GM23338 (cell line): Measurements from ENCODE around the gene NR5A2.

Experiments
- CREB1 ChIP-seq: fragments of 250-450 bp; sonication (Bioruptor Pico); IDR thresholded peaks from 2 replicates; pipeline ENCODE4 v1.5.0; 2020; ENCODE audit warnings: low read depth, mild to moderate bottlenecking, moderate library complexity
- EZH2 ChIP-seq: fragments of 200-600 bp; sonication (generic); IDR thresholded peaks from one replicate; pipeline ENCODE4 v1.8.0; 2017; ENCODE audit warnings: antibody characterized with exemption, mild to moderate bottlenecking, low read depth; ENCODE audit not compliant: unreplicated experiment
- EZH2phosphoT487 ChIP-seq: fragments of 200-600 bp; sonication (generic); IDR thresholded peaks from one replicate; pipeline ENCODE4 v1.8.1; 2018; ENCODE audit warnings: antibody characterized with exemption; ENCODE audit not compliant: unreplicated experiment
- JUNB ChIP-seq: IDR thresholded peaks from one replicate; pipeline ENCODE4 v1.6.1; 2016; ENCODE audit warnings: antibody characterized with exemption; ENCODE audit not compliant: unreplicated experiment
- NANOG ChIP-seq: IDR thresholded peaks from 2 replicates; pipeline ENCODE4 v1.6.1; 2016; ENCODE audit warnings: antibody characterized with exemption, borderline replicate concordance
- POLR2AphosphoS5 ChIP-seq: IDR thresholded peaks from 2 replicates; pipeline ENCODE4 v1.6.1; 2016; ENCODE audit warnings: antibody characterized with exemption, low read depth
- ZNF114 ChIP-seq: fragments of 250-450 bp; sonication (Bioruptor Pico); IDR thresholded peaks from 2 replicates; pipeline ENCODE4 v1.5.0; 2020; ENCODE audit warnings: mild to moderate bottlenecking, moderate library complexity
- TF ChIP-seq, protein P1 (sequence below), 2 experiments: fragments of 200-600 bp in 1 of 2; sonication (generic) in 1 of 2; conservative IDR thresholded peaks; 2 replicates each; pipeline versions ENCODE4 v1.5.1 to v1.6.1; 2016 to 2017; ENCODE audit warnings: antibody characterized with exemption in 2 of 2, low read depth in 2 of 2, mild to moderate bottlenecking in 2 of 2, moderate library complexity in 1 of 2
- TF ChIP-seq, protein P2 (sequence below): fragments of 250-450 bp; sonication (Bioruptor Pico); IDR thresholded peaks from 2 replicates; pipeline ENCODE4 v1.5.0; 2020; ENCODE audit warnings: mild to moderate bottlenecking, moderate library complexity
- TF ChIP-seq, protein P3 (sequence below): IDR thresholded peaks from 2 replicates; pipeline ENCODE4 v1.6.1; 2016; ENCODE audit warnings: antibody characterized with exemption

DNA sequence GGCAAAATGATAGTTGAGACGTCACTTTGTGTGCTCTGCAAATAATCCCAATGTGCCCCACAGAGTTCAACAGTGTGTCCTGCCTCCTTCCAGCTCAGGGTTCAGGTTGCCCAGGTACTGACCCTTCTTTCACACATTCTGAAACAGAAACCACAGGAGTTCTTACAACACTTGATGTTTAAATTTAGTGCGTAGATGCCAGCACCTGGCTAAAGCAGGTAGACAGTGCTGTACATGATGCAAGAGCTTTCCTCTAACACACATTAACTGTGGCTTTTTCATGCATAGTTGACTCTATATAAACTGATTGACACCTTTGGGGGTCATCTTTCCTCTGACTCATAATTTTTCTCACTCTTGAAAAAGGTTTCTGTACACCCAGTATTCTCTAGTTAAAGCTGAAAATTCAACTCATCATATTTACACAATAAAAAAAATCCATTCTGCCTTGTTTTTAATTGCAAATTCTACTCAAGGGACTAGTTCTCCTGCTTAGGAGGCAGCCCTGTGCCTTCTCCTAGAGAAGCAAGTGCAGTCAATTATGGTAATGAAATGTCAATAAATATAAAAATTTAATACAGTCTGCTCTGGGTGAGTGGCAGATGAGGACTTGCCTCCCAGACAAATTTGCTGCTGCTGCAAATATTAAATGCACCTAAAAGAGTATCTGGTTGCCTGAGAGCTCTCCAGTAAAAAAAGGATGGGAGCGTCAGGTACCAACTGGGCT is 91.4 kb downstream of the NR5A2 start:
- TF ChIP-seq, protein P1, sequence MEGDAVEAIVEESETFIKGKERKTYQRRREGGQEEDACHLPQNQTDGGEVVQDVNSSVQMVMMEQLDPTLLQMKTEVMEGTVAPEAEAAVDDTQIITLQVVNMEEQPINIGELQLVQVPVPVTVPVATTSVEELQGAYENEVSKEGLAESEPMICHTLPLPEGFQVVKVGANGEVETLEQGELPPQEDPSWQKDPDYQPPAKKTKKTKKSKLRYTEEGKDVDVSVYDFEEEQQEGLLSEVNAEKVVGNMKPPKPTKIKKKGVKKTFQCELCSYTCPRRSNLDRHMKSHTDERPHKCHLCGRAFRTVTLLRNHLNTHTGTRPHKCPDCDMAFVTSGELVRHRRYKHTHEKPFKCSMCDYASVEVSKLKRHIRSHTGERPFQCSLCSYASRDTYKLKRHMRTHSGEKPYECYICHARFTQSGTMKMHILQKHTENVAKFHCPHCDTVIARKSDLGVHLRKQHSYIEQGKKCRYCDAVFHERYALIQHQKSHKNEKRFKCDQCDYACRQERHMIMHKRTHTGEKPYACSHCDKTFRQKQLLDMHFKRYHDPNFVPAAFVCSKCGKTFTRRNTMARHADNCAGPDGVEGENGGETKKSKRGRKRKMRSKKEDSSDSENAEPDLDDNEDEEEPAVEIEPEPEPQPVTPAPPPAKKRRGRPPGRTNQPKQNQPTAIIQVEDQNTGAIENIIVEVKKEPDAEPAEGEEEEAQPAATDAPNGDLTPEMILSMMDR (conservative IDR thresholded peaks at IDR 0.05; ENCODE audit: low read depth in 2 of 2), result no peak
- TF ChIP-seq EZH2phosphoT487 (no peak), EZH2 (no peak), CREB1 (CRISPR knock-in tag) (no peak), POLR2AphosphoS5 (no peak), ZNF114 (CRISPR knock-in tag) (no peak), NANOG (no peak), JUNB (no peak)
- TF ChIP-seq, protein P2, sequence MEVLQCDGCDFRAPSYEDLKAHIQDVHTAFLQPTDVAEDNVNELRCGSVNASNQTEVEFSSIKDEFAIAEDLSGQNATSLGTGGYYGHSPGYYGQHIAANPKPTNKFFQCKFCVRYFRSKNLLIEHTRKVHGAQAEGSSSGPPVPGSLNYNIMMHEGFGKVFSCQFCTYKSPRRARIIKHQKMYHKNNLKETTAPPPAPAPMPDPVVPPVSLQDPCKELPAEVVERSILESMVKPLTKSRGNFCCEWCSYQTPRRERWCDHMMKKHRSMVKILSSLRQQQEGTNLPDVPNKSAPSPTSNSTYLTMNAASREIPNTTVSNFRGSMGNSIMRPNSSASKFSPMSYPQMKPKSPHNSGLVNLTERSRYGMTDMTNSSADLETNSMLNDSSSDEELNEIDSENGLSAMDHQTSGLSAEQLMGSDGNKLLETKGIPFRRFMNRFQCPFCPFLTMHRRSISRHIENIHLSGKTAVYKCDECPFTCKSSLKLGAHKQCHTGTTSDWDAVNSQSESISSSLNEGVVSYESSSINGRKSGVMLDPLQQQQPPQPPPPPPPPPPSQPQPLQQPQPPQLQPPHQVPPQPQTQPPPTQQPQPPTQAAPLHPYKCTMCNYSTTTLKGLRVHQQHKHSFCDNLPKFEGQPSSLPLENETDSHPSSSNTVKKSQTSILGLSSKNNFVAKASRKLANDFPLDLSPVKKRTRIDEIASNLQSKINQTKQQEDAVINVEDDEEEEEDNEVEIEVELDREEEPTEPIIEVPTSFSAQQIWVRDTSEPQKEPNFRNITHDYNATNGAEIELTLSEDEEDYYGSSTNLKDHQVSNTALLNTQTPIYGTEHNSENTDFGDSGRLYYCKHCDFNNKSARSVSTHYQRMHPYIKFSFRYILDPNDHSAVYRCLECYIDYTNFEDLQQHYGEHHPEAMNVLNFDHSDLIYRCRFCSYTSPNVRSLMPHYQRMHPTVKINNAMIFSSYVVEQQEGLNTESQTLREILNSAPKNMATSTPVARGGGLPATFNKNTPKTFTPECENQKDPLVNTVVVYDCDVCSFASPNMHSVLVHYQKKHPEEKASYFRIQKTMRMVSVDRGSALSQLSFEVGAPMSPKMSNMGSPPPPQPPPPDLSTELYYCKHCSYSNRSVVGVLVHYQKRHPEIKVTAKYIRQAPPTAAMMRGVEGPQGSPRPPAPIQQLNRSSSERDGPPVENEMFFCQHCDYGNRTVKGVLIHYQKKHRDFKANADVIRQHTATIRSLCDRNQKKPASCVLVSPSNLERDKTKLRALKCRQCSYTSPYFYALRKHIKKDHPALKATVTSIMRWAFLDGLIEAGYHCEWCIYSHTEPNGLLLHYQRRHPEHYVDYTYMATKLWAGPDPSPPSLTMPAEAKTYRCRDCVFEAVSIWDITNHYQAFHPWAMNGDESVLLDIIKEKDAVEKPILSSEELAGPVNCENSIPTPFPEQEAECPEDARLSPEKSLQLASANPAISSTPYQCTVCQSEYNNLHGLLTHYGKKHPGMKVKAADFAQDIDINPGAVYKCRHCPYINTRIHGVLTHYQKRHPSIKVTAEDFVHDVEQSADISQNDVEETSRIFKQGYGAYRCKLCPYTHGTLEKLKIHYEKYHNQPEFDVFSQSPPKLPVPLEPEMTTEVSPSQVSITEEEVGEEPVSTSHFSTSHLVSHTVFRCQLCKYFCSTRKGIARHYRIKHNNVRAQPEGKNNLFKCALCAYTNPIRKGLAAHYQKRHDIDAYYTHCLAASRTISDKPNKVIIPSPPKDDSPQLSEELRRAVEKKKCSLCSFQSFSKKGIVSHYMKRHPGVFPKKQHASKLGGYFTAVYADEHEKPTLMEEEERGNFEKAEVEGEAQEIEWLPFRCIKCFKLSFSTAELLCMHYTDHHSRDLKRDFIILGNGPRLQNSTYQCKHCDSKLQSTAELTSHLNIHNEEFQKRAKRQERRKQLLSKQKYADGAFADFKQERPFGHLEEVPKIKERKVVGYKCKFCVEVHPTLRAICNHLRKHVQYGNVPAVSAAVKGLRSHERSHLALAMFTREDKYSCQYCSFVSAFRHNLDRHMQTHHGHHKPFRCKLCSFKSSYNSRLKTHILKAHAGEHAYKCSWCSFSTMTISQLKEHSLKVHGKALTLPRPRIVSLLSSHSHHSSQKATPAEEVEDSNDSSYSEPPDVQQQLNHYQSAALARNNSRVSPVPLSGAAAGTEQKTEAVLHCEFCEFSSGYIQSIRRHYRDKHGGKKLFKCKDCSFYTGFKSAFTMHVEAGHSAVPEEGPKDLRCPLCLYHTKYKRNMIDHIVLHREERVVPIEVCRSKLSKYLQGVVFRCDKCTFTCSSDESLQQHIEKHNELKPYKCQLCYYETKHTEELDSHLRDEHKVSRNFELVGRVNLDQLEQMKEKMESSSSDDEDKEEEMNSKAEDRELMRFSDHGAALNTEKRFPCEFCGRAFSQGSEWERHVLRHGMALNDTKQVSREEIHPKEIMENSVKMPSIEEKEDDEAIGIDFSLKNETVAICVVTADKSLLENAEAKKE (CRISPR knock-in tag), result no peak
- TF ChIP-seq, protein P3, sequence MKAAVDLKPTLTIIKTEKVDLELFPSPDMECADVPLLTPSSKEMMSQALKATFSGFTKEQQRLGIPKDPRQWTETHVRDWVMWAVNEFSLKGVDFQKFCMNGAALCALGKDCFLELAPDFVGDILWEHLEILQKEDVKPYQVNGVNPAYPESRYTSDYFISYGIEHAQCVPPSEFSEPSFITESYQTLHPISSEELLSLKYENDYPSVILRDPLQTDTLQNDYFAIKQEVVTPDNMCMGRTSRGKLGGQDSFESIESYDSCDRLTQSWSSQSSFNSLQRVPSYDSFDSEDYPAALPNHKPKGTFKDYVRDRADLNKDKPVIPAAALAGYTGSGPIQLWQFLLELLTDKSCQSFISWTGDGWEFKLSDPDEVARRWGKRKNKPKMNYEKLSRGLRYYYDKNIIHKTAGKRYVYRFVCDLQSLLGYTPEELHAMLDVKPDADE, result no peak
